Measurements from ENCODE around the gene PRTN3. TPM values are rescaled to one million over a fixed set of nuclear protein-coding genes. Genes with fewer than 3 reads are reported as not detected.

PRTN3 gene
- total RNA-seq, 1 donor from 2014 or later = not detected

DNA sequence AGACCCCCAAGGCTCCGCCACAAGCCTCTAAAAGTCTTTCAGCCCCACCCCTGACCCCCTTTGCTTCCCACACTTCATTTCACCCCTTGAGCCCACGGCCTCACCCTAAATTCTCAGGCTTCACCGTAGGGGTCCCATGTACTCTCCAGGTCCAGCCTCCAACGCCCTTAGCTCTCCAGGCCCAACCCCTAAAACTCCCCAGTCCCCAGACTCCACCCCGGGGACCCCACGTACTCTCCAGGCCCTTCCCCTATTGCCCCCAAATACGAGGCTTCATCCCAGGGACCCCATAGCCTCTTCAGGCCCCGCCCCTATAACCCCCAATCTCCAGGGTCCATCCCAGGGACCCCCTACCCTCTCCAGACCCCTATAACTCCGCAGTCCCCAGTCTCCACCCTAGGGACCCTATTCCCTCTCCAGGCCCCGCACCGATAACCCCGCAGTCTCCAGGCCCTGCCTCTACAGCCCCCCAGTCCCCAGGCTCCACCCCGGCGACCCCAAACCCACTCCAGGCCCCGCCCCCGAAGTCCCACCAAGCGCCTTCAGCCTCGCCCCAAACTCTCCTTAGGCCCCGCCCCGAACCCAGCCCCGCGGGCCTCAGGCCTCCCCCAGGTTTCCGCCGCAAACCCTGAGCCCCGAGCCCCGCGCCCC is 51.6 kb downstream of the PRTN3 start:
- H3K27ac ChIP-seq (replicated peaks) = peak overlapping the region; percentile 97

DNA sequence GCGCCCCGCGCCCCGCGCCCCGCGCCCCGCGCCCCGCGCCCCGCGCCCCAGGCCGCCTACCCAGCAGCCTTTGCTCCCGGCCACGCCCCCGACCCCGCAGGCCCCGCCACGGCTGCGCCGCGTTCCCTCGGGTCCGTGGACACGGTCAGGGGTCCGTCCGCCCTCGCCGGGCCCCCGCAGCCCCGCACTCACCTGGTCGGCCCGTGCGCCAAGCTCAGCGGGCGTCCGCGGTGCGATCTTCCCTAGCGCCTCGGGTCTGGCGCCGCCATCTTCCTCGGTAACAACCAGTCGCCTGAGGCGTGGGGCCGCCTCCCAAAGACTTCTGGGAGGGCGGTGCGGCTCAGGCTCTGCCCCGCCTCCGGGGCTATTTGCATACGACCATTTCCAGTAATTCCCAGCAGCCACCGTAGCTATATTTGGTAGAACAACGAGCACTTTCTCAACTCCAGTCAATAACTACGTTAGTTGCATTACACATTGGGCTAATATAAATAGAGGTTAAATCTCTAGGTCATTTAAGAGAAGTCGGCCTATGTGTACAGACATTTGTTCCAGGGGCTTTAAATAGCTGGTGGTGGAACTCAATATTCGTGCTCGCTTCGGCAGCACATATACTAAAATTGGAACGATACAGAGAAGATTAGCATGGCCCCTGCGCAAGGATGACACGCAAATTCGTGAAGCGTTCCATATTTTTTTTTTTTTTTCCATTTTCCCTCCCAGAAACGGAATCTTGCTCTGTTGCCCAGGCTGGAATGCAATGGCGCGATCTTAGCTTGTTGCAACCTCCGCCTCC is 52.3 kb downstream of the PRTN3 start, which contains the start of the genes MED16 and RNU6-9:
Gene MED16, minus strand, starts transcription at position 294 of the 796 bp plus-strand sequence. CDS start 2,056 bp downstream, outside the sequence.
Gene RNU6-9, plus strand, starts transcription at position 591 of the 796 bp plus-strand sequence.
- peak; percentile 91 for DNase-seq
- intact Hi-C loops (cut with micrococcal nuclease) = no loop called here
- no peaks in the 10 kb centered on the region for H3K9me3 ChIP-seq (replicated peaks)

More for the DNA sequence above, 51.6 kb downstream of the PRTN3 start:
- intact Hi-C loops (cut with micrococcal nuclease) = no loop called here
- Histone ChIP-seq H3K27me3 (ENCODE audit: low read depth) (no peaks in the 10 kb centered on the region), H3K36me3 (peaks cover 31% of the 10 kb centered on the region), H3K4me3 (peak overlapping the region; percentile 87), H3K4me1 (peaks cover 17% of the 10 kb centered on the region), H3K9me3 (replicated peaks) (no peaks in the 10 kb centered on the region)
- no peak for DNase-seq
- TF ChIP-seq, protein P1, sequence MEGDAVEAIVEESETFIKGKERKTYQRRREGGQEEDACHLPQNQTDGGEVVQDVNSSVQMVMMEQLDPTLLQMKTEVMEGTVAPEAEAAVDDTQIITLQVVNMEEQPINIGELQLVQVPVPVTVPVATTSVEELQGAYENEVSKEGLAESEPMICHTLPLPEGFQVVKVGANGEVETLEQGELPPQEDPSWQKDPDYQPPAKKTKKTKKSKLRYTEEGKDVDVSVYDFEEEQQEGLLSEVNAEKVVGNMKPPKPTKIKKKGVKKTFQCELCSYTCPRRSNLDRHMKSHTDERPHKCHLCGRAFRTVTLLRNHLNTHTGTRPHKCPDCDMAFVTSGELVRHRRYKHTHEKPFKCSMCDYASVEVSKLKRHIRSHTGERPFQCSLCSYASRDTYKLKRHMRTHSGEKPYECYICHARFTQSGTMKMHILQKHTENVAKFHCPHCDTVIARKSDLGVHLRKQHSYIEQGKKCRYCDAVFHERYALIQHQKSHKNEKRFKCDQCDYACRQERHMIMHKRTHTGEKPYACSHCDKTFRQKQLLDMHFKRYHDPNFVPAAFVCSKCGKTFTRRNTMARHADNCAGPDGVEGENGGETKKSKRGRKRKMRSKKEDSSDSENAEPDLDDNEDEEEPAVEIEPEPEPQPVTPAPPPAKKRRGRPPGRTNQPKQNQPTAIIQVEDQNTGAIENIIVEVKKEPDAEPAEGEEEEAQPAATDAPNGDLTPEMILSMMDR (IDR thresholded peaks at IDR 0.05; ENCODE audit: borderline replicate concordance) = no peak

DNA sequence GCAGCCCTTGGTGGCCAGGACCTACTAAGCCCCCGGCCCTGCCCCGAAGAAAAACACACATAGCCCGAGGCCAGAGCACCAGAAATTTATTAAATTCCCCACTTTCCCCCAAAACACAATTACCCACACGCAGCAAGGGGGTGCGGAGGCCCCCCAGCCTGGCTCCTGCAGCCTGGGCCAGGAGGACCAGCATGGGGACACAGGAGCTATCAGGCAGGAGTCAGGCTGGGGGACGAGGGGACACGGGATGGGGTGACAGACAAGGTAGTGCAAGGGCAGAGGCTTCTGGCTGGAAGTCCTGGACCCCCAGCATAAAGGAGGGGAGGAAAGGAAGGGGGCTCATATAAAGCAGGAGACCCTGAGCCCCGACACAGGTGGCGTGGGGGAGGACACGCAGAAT is 55.6 kb downstream of the PRTN3 start:
- Histone ChIP-seq H3K36me3 (peaks cover 24% of the 10 kb centered on the region), H3K27me3 (ENCODE audit: low read depth) (no peaks in the 10 kb centered on the region), H3K4me3 (no peak overlapping the region), H3K9me3 (replicated peaks) (no peaks in the 10 kb centered on the region), H3K27ac (replicated peaks) (no peak overlapping the region), H3K4me1 (peaks cover 17% of the 10 kb centered on the region)
- DNase-seq = no peak
- intact Hi-C loops (cut with micrococcal nuclease) = no loop called here
- TF ChIP-seq, protein P1 (IDR thresholded peaks at IDR 0.05; ENCODE audit: borderline replicate concordance) = no peak

More for the DNA sequence above, 52.3 kb downstream of the PRTN3 start, which contains the start of the genes MED16 and RNU6-9:
- peaks cover 17% of the 10 kb centered on the region for H3K4me1 ChIP-seq
- TF ChIP-seq, protein P1 (IDR thresholded peaks at IDR 0.05; ENCODE audit: borderline replicate concordance) = no peak
- no peaks in the 10 kb centered on the region for H3K27me3 ChIP-seq (ENCODE audit: low read depth)
- peak within 1 kb of the TSS; percentile 97 for H3K27ac ChIP-seq (replicated peaks)
- H3K36me3 ChIP-seq = peaks cover 28% of the 10 kb centered on the region
- peak within 1 kb of the TSS; percentile 87 for H3K4me3 ChIP-seq

DNA sequence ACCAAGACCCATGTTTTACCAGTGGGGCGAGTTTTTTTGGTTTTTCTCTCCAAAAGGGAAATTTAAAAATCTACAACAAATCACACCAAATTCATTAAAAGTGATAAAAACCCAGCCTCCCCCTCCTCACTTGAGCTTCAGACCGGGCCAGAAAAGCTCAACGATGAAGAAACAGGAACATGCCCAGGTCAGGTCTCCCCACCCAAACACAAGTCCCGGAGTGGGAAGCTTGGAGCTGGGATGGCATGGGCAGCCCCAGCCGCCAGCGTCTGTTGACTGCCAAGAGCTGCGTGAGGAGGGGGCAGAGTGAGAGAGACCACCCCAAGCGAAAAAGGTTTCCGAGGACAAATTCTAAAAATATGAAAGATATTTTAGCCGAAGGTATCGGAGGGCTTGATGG is 56.2 kb downstream of the PRTN3 start:
- H3K36me3 ChIP-seq = peaks cover 27% of the 10 kb centered on the region
- intact Hi-C loops (cut with micrococcal nuclease) = no loop called here
- no peaks in the 10 kb centered on the region for H3K27me3 ChIP-seq (ENCODE audit: low read depth)
- TF ChIP-seq, protein P1 (IDR thresholded peaks at IDR 0.05; ENCODE audit: borderline replicate concordance) = no peak
- H3K4me3 ChIP-seq = no peak overlapping the region
- no peaks in the 10 kb centered on the region for H3K9me3 ChIP-seq (replicated peaks)
- no peak for DNase-seq
- no peak overlapping the region for H3K27ac ChIP-seq (replicated peaks)
- H3K4me1 ChIP-seq = peaks cover 14% of the 10 kb centered on the region

DNA sequence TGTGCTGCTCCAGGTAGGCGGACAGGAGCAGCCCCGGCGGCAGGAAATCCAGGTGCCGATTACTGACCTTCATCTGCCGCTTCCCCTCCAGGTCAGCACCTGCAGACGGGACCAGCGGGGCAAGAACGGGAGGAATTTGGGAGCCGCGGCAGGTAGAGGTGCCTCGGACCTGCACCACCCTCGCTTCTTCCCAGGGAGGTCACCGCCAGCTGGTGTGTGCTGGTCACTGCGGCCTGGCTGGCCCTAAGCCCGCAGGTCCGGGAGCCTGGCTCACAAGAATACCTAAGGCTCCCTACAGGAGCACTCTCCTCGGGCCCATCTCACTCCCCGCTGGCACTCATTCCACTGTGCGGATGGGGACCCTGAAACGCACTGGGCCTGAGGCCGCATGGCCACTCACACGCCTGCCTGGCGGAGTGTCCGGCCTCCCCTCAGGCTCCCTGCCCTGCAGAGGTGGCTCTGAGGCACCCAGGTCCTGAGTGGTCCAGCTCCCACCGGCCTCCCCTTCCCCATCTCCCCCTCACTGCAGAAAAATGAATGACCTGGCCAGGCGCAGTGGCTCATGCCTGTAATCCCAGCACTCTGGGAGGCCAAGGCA is 56.7 kb downstream of the PRTN3 start:
- H3K27ac ChIP-seq (replicated peaks) = no peak overlapping the region
- TF ChIP-seq, protein P1 (IDR thresholded peaks at IDR 0.05; ENCODE audit: borderline replicate concordance) = no peak
- no peak overlapping the region for H3K4me3 ChIP-seq
- no peak for DNase-seq
- H3K4me1 ChIP-seq = peaks cover 9% of the 10 kb centered on the region
- no peaks in the 10 kb centered on the region for H3K27me3 ChIP-seq (ENCODE audit: low read depth)
- H3K36me3 ChIP-seq = peaks cover 30% of the 10 kb centered on the region
- no peaks in the 10 kb centered on the region for H3K9me3 ChIP-seq (replicated peaks)
- intact Hi-C loops (cut with micrococcal nuclease) = no loop called here
